Limb (tissue), 2 donors: ENCODE data around the gene ZNF816.
"Not testable (repeated sequence)": the region's sequence is repeated elsewhere in the genome, so short reads cannot be mapped to it uniquely, and the experiment has no call there.

Experiments
- DNase-seq, 2 donors: peaks; one replicate each; pipeline ENCODE4 v3.0.0-alpha.2; 2016; ENCODE audit errors: extremely low spot score in 2 of 2

The ZNF816 gene

DNA sequence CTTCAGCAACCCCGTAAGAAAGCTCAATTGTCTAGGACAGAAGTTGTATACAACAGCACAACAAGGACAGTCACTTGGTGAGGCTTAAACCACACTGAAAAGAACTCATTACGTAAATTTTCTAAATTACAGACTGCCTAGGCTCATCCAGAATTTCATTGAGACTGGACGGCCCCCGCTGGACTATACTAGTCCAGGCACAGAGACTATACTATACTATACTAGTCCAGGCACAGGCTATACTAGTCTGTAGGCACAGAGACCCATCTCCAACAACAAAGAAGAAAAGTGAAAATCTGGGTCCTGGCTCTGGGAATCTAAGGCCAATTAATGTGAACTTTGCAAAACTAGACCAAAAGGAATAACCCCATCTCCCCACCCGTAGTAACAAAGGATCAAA, 700 bp downstream of the ZNF816 start:
- peak in 1 of 2 donors; percentile 6 for DNase-seq

- DNase-seq = no peak
Observed at GRCh38 chr19:52959613-52960295, 2.9 kb downstream of the ZNF816 start.

GRCh38 chr19:52957591-52957990, 5.1 kb downstream of the ZNF816 start:
- no peak for DNase-seq

DNA sequence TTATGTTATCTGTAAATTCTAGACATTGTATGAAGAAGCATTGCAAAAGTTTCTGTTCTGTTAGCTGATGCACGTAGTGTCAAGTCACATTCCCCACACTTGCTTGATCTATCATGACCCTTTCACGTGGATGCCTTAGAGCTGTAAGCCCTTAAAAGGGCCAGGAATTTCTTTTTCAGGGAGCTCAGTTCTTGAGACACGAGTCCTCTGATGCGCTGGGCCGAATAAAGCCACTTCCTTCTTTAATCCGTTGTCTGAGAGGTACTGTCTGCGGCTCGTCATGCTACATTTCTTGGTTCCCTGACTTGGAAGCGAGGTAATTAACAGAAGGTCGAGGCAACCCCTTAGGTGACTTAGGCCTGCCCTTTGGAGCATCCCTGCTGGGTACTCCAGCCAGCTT, 5.8 kb downstream of the ZNF816 start:
- DNase-seq = no peak

GRCh38 chr19:52949422-52949821, 13.3 kb downstream of the ZNF816 start:
- DNase-seq = no peak

DNA sequence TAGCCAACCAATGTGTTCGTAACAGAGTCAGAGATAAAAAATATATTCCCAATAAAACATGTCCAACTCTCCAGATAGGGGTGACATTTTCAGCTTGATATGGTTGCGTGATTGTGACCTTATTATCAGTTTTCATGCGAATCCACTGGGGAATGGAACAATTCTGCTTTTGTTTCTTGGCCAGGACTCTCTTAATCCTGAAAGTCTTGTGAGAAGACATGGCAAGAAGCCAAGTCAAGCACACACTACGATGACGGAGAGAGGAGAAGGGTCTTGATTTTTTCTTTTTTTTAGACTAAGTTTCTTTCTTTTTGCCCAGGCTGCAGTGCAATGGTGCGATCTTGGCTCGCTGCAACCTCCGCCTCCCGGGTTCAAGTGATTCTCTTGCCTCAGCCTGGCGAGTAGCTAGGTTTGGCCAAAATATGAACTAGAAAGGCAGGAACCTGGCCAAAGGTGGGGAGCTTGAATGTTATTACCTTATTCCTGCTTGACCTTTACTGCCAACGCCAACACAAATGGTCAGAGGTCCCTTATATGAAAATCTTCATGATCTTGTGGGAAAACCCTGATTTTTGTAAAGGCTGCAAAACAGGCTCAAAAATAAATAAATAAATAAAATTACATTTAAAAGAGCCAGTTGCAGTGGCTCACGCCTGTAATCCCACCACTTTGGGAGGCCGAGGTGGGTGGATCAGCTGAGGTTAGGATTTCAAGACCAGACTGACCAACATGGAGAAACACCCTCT, 14.5 kb downstream of the ZNF816 start:
- DNase-seq = no peak

GRCh38 chr19:52946322-52947310, 16.1 kb downstream of the ZNF816 start:
- peak; percentile 10 to 63 for DNase-seq

- no peak for DNase-seq
Observed at GRCh38 chr19:52945652-52946321, 16.9 kb downstream of the ZNF816 start.

GRCh38 chr19:52944703-52945493, 17.8 kb downstream of the ZNF816 start:
- not testable (repeated sequence) for DNase-seq

DNA sequence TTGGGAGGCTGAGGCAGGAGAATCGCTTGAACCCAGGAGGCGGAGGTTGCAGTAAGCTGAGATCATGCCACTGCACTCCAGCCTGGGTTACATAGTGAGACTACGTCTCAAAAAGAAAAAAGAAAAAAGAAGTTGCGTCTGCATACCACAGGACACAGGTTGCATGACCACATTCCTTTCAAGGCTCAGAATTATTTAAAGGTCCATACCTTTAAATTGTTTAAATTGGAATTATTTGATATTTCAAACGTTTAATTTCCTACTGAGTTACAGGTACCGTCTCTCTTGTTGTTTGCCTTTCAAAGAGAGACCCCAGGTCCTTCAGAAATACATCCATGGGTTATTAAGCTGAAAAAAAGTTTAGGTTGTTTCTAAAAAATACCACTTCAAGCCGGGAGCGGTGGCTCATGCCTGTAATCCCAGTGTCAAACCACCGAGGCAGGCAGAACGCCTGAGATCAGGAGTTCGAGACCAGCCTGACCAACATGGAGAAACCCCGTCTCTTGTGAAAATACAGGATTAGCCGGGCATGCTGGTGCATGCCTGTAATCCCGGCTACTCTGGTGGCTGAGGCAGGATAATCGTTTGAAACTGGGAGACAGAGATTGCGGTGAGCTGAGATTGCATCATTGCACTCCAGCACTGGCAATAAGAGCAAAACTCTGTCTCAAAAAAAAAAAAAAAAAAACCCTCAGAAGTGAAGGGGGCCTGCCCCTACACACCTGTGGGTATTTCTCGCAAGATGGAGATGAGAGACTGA, 18.6 kb downstream of the ZNF816 start:
- DNase-seq = no peak

DNA sequence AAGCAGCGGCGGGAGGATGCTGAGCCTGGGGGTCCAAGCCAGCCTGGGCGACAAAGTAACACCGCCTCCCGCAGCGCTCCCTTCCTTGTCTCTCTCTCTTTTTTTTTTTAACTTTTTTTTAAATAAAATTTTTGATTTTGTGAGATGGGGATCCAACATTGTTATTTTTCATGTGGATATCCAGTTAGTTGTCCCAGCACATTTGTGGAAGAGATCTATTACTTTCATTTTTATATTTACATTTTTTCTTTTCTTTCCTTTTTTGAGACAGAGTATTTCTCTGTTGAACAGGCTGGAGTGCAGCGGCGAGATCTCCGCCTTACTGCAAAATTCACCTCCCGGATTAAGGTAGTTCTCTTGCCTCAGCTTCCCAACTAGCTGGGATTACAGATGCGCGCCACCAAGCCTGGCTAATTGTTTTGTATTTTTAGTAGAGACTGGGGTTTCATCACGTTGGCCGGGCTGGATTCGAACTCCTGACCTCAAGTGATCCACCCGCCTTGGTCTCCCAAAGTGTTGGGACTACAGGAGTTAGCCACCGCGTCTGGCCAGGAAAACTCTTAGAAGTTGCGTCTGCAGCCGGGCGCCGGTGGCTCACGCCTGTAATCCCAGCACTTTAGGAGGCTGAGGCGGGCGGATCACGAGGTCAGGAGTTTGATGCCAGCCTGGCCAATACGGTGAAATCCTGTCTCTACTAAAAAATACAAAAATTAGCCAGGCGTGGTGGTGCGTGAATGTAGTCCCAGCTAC, 19.4 kb downstream of the ZNF816 start:
- DNase-seq = no peak

DNA sequence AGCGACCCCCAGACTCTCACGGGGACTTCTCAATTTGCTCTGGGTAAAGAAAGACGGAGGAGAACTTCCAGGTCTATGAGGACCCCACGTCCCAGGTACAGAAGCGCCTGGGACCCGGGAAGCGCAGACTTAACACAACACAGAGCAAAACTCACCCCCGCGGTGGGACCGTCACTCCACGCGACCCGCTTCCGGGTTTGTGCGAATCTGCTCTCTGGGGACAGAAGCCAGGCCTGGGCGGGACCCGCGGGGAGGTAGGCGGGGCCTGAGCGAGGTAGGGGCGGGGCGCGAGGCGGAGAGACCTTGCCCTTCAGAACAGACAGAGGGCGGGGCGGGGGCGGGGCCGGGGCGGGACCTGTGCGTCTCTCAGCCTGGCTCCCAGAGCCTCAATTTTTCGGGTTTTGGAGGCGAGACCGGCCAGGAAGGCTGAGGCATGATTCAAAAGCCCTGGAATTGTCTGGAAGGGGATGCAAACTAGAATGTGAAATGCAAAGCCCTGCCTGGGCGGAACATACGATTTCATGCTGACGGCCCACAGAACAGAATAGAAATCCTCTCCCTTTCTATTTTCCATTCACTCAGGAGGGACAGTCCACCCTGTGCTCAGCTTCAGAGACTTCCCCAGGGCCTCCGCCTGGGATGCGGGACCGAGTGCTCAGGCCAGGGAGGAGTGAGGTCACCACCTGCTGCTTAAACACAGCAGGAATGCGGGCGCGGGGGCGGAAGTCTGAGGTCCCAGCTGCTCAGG, 20.1 kb downstream of the ZNF816 start:
- peak; percentile 73 to 94 for DNase-seq

DNA sequence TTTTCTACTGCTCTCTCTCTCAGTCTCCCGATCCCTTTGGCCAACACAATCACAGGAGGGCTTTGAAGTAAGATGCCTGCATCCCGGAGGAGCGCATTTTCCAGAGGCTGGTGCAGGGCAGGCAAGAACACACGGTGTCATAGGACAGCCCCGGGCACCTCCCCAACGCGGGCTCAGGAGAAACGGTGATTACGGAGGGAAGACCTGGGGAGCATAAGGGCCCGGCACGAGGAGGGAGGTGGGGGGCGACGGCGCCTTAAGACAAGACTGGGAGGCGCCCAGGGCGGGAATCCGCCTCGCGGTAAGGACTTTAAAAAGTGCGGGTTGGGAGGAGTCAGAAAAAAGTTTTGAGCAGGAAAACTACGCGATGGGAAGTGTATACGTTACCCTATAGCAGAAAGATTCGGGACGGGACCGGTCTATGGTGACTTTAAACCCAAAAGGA, 20.7 kb downstream of the ZNF816 start:
- peak in 1 of 2 donors; percentile 55 for DNase-seq

DNA sequence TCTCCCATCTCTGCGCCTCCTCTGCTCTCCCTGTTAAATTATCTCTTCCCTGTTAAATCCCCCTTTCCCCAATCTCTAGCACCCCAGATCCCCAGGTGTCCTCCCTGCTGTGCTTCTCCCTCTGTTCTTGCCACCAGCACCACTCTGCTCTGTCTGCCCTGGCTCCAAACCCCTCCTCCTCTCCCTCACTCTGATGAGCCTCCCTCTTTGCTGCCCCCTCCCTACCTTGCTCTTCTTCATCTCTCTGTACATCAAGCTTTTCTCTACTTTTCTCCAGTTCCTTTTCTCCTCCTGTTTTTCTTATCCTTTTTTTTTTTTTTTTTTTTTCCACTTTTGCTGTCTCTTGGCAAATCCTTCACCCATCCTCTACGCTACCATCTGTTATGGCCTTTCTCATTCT, 21.2 kb downstream of the ZNF816 start:
- DNase-seq = not testable (repeated sequence)

- not testable (repeated sequence) for DNase-seq
Observed at GRCh38 chr19:52940905-52941304, 21.8 kb downstream of the ZNF816 start.

DNA sequence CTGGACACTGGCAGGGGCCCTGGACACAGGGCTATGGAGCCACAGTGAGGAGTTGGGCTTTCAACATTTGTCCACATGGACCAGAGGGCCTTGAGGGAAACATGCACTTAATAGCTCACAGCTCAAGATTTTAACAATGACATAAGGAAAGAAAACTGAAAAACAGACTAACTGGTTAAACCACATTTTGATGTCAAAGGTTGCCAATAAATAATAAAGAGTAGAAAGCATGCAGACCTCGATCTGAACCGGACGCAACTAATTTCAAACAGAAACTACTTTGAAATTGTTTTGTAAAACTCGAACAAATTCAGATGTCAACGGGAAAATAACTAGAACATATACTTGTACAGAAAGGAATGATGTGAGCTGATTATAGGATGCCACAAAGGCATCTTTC, 23.9 kb downstream of the ZNF816 start:
- no peak for DNase-seq

DNA sequence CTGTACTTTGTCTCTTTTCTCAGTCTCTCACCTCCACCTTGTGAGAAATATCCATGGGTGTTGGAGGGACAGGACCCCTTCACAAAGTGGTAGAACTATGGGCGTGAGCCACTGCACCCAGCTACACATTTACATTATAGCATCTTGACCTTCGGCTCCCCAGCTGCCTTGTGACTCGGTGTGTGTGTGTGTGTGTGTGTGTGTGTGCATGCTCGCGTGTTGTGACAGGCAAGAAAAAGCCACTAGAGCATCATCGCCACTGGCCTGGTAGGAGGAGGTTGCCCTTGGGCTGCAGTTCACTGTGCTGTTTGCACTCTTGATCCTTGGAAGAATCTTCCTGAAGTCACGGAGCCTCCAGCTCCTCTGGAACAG, 25.7 kb downstream of the ZNF816 start:
- DNase-seq = no peak
